Measurements from ENCODE around the gene MKNK2.
"Not testable (repeated sequence)": the region's sequence is repeated elsewhere in the genome, so short reads cannot be mapped to it uniquely, and the experiment has no call there.

The MKNK2 gene

DNA sequence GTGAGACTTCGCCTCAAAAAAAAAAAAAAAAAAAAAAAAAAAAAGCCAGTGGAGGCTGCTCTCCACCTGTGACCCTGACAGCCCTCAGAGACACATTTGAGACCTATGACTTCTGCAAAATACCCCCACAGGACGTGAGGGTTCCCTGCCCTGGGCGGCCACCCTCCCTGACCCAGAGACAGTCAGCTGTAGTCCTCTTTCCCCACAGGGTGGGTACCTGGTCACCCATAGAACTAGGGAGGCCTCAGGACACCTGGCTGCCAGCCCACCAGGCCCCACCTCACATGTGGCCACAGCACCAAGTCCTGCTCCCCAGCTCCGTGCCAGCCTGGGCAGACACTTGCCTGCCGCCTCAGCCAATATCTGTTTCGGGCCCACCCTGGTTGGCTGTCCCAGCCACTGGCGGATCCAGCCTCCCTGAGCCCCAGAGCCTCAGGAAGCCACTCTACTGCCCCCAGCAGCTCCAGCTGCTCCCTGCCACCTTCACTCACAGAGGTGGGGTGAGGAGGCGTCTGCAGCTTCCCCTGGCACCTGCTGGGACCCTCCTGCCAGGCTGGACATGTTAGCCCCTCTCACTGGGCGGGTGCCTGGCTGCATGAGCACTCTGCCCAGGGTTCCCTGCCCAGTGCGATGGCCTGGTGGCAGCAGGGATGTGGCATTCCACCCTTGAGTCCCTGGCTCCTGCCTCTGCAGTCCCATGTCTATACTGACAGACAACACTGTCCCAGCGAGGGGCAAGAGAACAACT is 6.9 kb downstream of the MKNK2 start:
- no peak for DNase-seq (ENCODE audit: low read depth)

DNA sequence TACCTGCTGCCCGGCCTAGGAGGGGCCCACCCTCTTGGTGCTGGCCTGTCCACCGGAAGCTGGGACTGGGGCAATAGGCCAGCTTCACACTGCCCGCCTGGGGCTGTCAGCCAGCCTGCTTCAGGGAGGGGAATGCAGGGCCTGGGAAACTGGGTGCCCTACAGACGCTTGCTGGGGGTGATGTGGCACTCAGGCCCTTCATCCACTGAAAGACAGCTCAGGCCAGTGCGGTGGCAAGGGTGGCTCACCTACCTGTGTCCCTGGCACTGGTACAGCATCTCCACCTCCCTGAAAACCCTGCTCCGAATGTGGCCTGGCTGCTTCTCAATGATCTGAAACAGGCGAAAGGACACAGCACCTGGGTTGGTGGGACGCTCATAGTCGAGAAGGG is 7.8 kb downstream of the MKNK2 start:
- no peak for DNase-seq (ENCODE audit: low read depth)

DNA sequence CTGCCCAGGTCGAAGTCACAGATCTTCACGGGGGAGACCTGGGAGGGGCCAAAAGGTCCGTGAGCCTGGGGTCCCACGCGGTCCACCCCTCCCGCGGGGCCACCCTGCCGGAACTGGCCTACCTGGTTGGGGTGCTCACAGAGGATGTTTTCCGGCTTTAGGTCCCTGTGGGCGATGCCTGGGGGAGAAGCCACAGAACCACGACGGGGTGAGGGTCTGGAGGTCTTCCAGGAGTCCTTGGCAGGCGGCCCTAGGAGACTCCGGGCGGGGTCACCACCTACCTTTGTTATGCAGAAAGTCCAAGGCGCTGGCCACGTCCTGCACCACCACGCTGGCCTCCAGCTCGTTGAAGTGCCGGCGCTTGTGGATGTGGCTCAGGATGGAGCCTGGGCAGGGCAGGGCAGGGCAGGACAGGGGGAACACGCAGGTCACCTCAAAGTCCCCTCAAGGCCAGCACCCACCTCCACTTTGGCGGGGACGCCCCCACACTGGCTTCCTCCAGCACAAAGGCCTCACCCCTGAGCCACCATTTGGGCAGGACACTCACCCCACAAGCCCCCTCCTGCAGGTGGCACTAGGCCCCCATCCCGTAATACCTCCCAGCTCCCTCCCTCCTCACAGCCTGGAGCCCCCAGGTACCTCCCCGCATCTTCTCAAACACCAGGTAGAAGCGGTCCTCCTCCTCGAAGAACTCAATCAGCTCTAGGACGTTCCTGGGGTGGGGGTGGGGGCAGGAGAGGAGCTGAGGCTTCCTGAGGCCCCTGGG is 8.4 kb downstream of the MKNK2 start:
- no peak for DNase-seq (ENCODE audit: low read depth)

DNA sequence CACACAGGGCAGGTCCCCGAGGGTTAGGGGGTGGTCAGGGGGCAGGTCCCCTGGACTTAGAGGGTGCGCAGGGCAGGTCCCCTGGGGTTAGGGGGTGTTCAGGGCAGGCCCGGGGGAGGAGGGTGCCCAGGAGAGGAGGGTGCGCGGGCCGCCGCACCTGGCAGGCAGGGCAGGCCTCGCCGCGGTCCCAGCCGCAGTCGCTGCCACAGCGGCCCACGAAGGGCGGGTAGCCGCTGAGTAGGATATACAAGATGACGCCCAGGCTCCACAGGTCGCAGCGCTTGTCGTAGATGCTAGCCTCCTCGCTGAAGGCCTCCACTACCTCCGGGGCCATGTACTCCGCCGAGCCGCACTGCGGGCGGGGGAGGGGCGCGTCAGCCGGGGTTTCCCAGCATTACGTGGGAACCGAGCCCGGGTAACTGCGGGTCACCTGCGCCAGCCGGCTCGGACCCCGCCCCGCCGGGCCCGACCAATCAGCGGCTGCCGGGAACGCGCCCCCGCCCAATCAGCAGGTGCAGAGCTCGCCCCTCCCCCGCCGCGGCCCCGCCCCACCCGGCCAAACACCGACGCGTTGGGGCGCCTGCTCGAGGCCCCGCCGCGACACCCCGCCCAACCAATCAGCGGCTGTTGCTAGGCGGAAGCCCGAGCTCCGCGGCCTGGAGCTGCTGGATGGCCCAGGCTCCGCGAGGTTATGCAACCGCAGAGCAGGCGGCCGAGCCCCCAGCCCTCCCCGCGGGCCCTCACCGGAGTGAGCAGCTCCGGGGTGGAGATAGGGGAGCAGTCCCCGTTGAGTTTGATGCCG is 9.2 kb downstream of the MKNK2 start:
- peak; percentile 100 for DNase-seq (ENCODE audit: low read depth)

GRCh38 chr19:2041433-2041682 is 9.7 kb downstream of the MKNK2 start:
- DNase-seq (ENCODE audit: low read depth): no peak

- no peak for DNase-seq (ENCODE audit: low read depth)
Measured at GRCh38 chr19:2040647-2041432, 10.2 kb downstream of the MKNK2 start.

GRCh38 chr19:2039959-2040646 is 10.9 kb downstream of the MKNK2 start:
- no peak for DNase-seq (ENCODE audit: low read depth)

GRCh38 chr19:2039089-2039958 is 11.7 kb downstream of the MKNK2 start:
- no peak for DNase-seq (ENCODE audit: low read depth)

DNA sequence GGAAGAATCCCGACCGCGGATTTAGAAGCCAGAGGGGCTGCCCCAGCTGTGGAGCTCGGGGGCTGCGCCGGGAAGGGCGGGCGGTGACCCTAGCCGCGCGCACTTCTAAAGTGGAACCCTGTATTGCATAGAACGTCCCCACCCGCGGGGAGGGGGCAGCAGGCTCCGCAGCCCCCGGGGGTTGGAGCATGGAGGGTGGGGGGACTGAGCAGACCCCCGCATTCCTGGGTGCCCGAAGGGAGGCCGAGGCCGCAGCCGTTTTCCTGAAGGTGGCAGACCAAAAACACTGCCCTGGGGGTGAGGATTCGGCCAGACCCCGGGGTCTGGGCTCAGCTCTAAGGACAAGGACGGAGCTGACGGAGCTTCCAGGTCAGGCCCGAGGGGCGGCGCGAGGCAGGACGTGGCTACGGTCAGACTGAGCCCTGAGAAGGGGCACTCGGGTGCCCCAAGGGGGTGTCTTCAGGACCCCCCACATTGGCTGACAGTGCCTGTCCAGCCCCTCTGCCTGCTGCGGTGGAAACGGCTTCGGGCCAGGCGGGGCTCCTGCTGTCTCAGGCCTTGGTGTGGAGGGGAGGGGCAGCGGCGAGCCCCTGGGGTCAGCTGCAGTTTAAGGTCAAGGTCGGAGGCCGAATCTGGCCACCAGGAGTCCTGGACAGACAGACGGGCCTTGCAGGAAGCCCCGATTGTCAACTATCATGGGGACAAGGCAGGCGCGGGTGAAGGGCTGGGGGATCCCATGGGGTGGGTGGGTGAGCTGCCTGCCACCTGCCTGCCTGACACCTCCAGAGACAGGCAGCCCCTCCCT is 12.6 kb downstream of the MKNK2 start:
- no peak for DNase-seq (ENCODE audit: low read depth)

DNA sequence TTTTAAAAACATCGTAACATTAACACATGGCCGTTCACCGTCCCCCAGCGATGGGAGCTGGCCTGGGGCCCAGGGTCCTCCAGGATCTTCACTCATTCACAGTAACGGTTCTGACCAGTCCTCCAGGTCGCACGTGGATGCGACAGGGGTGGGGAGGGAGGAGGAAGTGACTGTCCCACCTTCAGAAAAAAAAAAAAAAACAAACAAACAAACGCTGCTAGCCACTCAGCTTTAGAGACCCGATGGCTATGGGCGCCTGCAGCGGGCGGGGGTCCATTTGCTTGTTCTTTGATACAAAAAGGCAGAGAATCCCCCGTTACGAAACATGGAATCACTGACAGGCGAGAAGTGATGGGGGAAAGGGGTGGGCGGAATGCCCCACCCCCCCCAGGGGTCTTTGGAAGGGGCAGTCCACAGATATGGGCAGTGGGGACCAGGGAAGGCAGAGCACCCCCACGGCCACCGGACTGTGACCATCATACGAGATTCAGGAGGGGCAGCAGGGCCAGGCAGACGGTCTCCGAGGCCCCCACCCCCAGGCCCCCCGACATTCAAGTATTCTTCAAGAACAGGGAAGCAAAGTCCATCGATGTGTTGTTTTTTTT is 13.3 kb downstream of the MKNK2 start:
- DNase-seq (ENCODE audit: low read depth): no peak

DNA sequence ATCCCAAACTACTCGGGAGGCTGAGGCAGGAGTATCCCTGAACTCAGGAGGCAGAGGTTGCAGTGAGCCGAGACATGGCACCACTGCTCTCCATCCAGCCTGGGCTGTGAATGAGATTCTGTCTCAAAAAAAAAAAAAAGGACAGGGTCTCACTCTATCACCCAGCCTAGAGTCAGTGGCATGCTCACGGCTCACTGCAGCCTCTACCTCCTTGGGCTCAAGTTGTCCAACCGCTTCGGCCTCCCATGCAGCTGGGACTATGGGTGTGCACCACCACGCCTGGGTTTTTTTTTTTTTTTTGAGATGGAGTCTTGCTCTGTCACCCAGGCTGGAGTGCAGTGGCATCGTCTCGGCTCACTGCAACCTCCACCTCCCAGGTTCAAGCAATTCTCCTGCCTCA is 14.6 kb downstream of the MKNK2 start:
- DNase-seq (ENCODE audit: low read depth): no peak

DNA sequence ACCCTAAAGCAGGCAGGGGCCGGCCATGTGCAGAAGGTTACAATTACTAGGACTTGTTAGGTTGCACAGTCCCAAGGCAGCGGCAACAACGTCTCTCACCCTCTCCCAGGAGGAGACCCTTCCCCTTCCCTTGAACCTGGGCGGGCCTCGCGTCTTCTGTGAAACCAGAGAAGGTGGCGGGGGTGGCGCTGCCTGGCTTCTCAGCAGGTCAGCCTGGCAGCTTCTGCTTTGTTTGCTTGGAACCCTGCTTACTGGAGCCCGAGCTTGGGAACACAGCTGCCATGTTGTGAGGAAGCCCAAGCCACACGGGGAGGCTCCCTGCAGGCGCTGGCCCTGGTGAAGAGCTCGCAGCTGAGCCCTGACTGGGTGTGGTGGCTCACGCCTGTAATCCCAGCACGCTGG is 15.5 kb downstream of the MKNK2 start:
- no peak for DNase-seq (ENCODE audit: low read depth)

DNA sequence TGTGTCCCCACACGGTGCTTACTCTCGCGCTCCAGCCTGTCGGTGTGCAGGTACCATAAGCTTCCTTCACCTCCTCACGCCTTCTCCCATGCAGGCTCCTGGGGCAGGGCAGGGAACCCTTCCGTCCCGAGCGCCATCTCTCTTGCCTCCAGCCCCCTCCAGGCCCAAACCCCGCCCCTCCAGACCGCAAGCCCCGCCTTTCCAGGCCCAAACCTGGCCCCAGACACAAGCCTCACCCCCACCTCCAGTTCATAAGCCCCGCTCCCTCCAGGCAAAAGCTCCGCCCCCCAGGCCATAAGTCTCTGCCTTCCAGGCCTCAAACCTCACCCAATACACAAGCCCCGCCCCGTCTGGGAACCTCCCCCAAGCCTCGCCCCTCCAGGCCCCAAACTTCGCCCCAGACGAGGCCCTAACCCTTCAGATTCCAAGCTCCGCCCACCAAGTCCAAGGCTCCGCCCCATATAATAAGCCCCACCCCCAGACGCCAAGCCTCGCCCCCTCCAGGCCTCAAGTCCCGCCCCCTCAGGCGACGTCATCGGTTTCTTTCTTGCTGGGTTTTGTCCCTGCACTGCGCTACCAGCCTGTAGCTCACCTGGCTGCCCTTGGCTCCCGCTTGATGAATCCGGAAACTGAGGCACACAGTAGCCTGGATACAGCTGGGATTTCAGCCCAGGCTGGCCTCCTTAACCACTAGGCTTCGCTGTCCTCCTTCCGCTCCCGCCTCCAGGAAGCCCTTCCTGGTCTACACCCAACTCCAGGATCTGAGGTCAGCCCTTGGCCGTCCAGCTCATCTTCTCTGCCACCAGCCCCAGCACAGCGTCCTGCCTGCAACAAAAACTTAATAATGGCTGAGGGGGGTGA is 16.1 kb downstream of the MKNK2 start:
- DNase-seq (ENCODE audit: low read depth): peak; percentile 63

DNA sequence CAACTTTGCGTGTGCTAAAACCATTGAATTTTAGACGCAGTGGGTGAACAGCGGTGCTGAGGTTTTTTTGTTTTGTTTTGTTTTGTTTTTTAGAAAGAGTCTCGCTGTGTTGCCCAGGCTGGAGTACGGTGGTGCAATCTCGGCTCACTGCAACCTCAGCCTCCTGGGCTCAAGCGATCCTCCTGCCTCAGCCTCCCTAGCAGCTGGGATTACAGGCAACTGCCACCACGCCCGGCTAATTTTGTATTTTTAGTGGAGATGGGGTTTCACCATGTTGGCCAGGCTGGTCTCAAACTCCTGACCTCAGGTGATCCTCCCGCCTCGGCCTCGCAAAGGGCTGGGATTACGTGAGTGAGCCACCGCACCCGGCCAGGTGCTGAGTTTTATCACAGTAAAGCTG is 16.8 kb downstream of the MKNK2 start:
- DNase-seq (ENCODE audit: low read depth): not testable (repeated sequence)

DNA sequence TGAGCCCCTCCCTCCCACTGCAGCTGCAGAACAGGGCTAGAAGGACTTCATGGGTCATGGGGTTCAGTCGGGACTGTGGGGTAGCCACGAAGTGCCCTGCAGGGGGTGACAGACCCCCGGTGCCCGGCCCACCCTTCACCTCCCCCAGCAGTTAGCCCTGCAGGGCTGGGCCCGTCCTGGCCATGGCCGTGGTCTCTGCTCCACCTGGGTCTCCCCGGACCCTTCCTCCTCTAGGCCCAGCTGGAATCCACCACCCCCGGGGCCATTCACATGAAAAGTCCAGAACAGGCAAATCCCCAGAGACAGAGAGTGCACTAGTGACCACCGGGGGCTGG is 17.3 kb downstream of the MKNK2 start:
- DNase-seq (ENCODE audit: low read depth): no peak

DNA sequence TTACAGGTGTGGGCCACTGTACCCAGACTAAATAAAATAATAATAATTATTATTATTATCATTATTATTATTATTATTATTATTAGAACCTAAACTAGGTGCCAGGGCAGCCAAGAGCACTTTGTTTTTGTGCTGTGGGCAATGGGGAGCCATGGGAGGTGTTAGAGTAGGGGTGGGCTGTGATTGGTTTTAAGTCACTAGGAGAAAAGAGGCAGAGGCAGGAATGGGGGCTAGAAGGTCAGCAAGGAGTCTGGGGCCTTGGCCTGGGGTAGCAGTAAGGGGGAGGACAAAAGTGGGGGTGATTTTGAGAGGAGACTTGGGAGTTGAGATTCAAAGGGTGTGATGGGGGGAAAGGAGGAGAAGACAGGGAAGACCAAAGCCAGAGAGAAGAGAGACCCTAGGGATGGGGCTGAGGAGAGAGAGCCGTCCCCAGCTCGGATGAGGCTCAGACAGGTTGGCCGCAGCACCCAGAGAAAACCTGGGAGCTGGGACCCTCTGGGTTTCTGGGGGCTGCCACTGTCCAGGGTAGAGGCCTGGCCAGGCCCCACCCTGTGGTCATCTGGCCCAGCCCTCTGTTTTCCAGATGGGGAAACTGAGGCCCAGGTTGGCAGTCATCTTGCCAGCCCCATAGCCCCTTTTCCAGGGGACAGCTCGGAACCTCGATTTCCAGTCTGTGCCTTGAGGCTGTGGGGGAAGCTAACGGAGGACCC is 17.8 kb downstream of the MKNK2 start:
- DNase-seq (ENCODE audit: low read depth): no peak

DNA sequence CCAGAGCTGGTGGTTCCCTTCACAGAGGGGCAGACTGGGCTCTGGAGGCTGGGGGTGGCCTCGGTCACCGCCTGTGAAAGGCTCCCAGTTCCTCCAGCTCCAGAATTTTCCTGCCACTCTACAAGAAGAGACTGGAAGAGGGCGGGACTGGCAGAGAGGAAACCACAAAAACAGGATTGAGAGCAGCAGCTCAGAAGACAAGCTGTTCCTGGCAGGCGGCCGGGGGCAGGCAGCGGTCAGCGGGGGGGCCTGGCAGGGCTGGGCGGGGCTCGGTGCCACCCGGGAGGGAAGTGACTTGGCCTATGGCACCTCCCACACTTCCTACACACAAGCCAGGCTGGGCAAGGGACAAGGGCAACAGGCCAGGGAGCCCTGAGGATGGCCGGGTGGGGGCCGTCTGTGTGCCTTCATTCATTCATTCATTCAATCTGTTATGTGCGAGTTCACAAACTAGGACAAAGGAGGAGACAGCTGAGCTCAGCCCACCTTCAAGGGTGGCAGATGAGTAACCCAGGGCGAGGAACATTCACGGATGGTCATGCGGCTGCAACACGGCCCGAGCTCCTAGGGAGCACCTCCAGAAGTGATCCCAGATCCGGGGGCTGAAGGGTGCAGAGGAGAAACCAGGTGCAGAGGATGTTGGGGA is 18.6 kb downstream of the MKNK2 start:
- DNase-seq (ENCODE audit: low read depth): peak; percentile 42

Measured in activated T-cell treated with anti-CD3 and anti-CD28 coated beads for 48 hours (primary cell).